C4-2B (cell line): Measurements from ENCODE around the gene CNIH1.

Source experiments
- H3K27ac ChIP-seq: fragments of 450-650 bp; 2 replicates; pipeline ENCODE4 v1.5.1; 2017
- ZFX ChIP-seq: fragments of 450-650 bp; IDR thresholded peaks from 2 replicates; pipeline ENCODE4 v1.6.1; 2017
- TF ChIP-seq, protein P1 (sequence below): fragments of 450-650 bp; conservative IDR thresholded peaks from 2 replicates; pipeline ENCODE4 v1.5.1; 2017; ENCODE audit warnings: mild to moderate bottlenecking

The CNIH1 gene

DNA sequence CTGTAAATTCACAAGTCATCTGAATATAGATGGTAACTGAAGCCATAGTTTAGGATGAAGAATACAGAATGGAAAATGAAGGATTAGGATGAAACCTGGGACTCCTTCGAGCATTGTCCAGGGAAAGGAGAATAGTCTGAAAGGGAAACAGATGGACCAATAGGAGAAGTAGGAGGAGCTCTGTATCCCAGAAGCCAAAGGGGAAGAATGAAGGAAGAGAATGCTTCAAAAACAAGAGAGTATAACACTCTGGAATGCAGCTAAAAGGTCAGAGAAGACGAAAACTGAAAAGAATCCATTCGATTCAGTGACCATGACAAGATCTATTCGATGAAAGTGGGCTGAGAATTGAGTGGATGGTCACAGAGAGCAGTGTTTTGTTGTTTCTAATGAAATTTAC, 46.6 kb upstream of the CNIH1 start:
- H3K27ac ChIP-seq, result peak overlapping the region; percentile 97
- no peak for TF ChIP-seq ZFX
- TF ChIP-seq, protein P1, sequence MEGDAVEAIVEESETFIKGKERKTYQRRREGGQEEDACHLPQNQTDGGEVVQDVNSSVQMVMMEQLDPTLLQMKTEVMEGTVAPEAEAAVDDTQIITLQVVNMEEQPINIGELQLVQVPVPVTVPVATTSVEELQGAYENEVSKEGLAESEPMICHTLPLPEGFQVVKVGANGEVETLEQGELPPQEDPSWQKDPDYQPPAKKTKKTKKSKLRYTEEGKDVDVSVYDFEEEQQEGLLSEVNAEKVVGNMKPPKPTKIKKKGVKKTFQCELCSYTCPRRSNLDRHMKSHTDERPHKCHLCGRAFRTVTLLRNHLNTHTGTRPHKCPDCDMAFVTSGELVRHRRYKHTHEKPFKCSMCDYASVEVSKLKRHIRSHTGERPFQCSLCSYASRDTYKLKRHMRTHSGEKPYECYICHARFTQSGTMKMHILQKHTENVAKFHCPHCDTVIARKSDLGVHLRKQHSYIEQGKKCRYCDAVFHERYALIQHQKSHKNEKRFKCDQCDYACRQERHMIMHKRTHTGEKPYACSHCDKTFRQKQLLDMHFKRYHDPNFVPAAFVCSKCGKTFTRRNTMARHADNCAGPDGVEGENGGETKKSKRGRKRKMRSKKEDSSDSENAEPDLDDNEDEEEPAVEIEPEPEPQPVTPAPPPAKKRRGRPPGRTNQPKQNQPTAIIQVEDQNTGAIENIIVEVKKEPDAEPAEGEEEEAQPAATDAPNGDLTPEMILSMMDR, result no peak

GRCh38 chr14:54486685-54487084, 45.5 kb upstream of the CNIH1 start:
- no peak overlapping the region for H3K27ac ChIP-seq
- TF ChIP-seq ZFX, result no peak
- TF ChIP-seq, protein P1, result no peak

DNA sequence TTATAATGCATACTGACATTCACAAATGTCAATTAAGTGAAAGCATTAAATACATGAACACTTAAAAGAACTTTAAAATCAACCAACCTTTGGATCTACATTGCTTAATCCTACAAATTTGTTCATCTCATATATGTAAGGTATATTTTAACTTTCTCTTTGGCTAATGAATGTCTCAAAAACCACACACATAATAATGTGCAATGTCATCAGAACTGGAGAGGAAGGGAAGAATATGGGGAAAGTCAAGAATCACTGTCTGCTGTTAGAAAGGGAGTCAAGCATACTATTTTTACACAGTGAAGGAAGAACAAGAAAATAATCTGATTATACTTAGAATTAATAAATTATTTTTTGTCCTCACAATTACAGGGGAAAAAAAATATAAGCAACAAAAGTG, 42.7 kb upstream of the CNIH1 start:
- no peak overlapping the region for H3K27ac ChIP-seq
- no peak for TF ChIP-seq ZFX
- TF ChIP-seq, protein P1, result no peak

DNA sequence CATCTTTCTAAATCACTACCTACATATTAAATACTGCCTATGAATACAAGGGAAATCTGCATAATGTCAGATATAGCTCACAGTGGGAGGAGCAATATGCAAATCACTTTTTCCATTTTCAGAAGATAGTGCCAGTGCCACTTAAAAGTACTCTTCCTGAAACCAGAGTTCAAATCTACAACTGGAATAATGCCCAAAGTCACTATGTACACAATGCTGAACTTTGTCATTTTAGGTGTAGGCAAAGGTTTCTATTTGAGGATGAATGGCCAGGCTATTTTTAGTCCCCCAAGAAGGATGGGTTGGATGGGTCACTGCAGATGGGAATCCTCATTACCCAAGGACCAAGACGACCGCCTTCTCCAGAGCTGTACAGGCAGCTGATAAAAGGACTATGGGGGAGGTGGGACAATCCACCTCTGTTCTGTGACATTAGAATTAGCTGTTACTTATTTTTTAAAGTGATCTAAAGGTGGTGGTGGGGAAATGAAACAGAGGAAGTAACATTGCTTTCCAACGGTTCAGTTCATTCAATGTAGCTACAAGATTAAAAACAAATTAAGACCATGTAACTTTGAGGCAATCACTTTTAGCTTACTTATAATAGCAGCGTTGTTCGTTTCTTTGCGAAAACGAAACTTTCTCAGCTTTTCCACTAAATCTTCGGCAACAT, 42.0 kb upstream of the CNIH1 start:
- no peak for TF ChIP-seq ZFX
- TF ChIP-seq, protein P1, result no peak
- no peak overlapping the region for H3K27ac ChIP-seq

GRCh38 chr14:54481695-54482094, 40.5 kb upstream of the CNIH1 start:
- no peak overlapping the region for H3K27ac ChIP-seq
- no peak for TF ChIP-seq ZFX
- TF ChIP-seq, protein P1, result no peak

DNA sequence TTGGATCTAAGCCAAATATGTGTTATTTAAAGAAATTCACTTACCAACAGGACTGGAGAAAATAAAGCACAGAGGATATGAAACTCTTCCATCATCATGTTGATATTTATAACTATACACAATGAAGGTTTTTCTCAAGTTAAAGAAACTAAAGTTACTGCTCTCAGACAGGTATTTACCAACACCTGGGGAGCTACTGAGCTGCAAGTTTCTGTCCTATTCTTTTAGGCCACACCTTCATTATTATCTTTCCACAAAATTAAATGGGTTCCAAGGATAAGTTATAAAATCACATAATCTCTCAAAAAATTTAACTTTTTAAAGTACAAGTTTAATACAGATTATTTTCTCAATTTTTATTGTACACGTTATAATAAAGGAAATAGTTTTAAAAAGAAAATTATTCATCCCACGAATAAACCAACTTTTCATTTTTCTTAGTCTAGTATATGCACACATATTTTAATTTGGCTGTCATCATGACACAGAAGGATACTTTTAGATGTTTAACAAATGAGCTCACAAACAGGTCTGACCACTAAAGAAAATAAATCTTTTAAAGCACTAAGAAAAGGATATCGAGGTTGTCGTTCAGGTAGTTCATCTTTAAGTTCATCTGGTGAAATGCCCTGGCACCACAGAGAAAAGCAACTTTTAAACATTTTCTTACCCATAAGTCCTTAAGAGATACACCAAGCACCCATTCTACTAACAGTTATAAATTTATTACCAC, 39.8 kb upstream of the CNIH1 start:
- no peak for TF ChIP-seq ZFX
- TF ChIP-seq, protein P1, result peak; percentile 22
- H3K27ac ChIP-seq, result no peak overlapping the region

GRCh38 chr14:54478636-54479215, 37.6 kb upstream of the CNIH1 start:
- no peak overlapping the region for H3K27ac ChIP-seq
- no peak for TF ChIP-seq ZFX
- TF ChIP-seq, protein P1, result no peak
